DOHH2 (cell line): Measurements from ENCODE around the gene MEF2B.

Experiments used
- EZH2phosphoT487 ChIP-seq: fragments of 200-600 bp; sonication (generic); IDR thresholded peaks from 2 replicates; pipeline ENCODE4 v1.6.1; 2017; ENCODE audit warnings: borderline replicate concordance, mild to moderate bottlenecking, antibody characterized with exemption, low read length, moderate library complexity, mixed read lengths
- TF ChIP-seq, protein P1 (sequence below): fragments of 200-600 bp; sonication (generic); IDR thresholded peaks from one replicate; pipeline ENCODE4 v1.5.1; 2014; ENCODE audit warnings: antibody characterized with exemption, mild to moderate bottlenecking, low read depth, low read length; ENCODE audit not compliant: poor library complexity, severe bottlenecking

GRCh38 chr19:19185853-19186740 is 16.0 kb upstream of the MEF2B start:
- TF ChIP-seq, protein P1, sequence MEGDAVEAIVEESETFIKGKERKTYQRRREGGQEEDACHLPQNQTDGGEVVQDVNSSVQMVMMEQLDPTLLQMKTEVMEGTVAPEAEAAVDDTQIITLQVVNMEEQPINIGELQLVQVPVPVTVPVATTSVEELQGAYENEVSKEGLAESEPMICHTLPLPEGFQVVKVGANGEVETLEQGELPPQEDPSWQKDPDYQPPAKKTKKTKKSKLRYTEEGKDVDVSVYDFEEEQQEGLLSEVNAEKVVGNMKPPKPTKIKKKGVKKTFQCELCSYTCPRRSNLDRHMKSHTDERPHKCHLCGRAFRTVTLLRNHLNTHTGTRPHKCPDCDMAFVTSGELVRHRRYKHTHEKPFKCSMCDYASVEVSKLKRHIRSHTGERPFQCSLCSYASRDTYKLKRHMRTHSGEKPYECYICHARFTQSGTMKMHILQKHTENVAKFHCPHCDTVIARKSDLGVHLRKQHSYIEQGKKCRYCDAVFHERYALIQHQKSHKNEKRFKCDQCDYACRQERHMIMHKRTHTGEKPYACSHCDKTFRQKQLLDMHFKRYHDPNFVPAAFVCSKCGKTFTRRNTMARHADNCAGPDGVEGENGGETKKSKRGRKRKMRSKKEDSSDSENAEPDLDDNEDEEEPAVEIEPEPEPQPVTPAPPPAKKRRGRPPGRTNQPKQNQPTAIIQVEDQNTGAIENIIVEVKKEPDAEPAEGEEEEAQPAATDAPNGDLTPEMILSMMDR: peak; percentile 92
- no peak for TF ChIP-seq EZH2phosphoT487
